ENCODE measurements around the gene AKNA. TPM values are rescaled to one million over a fixed set of nuclear protein-coding genes. Genes with fewer than 3 reads are reported as not detected.
A peak's percentile ranks its signal among the peaks of the same experiment; 100 is the strongest.

Gene AKNA
- total and polyA plus RNA-seq, 4 donors, result 29.5 to 79.5 (median 48.6) TPM

DNA sequence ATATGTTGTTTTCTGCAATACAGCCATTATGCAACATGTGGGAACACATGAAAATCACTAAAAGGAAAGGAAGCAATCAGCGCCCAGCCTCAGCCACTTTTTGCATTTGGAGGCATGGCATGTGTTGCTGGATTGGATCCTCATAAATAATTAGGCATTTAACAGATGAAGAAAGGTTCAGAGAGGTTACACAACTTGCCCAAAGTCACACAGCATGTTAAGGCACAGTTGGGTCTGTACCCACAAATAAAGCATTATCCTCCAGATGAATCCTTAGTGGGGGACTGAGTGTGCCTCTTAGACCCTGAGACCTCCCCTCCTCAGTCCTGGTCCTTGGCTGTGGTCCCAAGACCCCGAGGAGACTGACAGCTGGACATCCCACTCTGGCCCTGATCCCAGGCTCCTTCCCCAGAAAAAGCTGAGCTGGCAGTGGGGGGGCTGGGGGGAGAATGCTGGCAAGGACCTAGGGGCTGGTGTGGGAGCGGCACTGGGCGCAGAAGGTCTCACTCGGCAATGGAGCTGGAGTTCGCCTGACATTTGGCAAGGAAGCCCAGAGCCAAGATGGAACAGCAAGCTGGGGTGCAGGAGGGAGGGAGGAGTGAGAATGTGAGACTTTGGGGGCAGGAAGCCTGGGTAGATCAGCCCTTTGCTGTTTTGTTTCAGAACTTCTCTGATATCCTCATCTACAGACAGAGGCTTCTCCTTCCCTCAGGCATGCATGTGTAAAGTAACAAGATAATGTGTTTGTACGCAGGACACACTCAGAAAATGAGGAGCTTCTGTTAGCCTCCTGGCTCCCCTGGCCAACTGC lies 6.9 kb upstream of the AKNA start:
- Histone ChIP-seq H3K36me3 (ENCODE audit: control insufficient read depth in 4 of 4, insufficient read depth in 4 of 4, low read length in 4 of 4) (peaks cover 0 to 3% (median 0%) of the 10 kb centered on the region in 4 donors), H3K9me3 (ENCODE audit: control insufficient read depth in 4 of 4, insufficient read depth in 3 of 4, low read length in 3 of 4) (no peaks in the 10 kb centered on the region), H3K27ac (ENCODE audit: low read depth in 1 of 2, low read length in 1 of 2) (peak overlapping the region in 1 of 2 donors; percentile 82), H3K4me3 (no peak overlapping the region), H3K9ac (ENCODE audit: insufficient read depth in 1 of 2, low read length in 2 of 2) (peak overlapping the region in 1 of 2 donors; percentile 24), H3K27me3 (ENCODE audit: control insufficient read depth in 3 of 3, insufficient read depth in 3 of 3, low read length in 2 of 3) (no peaks in the 10 kb centered on the region), H3K4me1 (ENCODE audit: control insufficient read depth in 5 of 5, insufficient read depth in 5 of 5, low read length in 5 of 5) (peaks cover 0 to 63% (median 14%) of the 10 kb centered on the region in 5 donors)
- WGBS, 2 donors, result 48 to 56% methylated on average over 7 of the region's 7 CpGs
- peak; percentile 93 to 96 (median 95) for DNase-seq
- TF ChIP-seq CTCF (IDR thresholded peaks at IDR 0.05; ENCODE audit: control extremely low read depth, extremely low read depth), result no peak
- no peak for ATAC-seq (ENCODE audit: insufficient read depth, low FRiP score)

- Histone ChIP-seq H3K4me3 (no peak overlapping the region), H3K27me3 (ENCODE audit: control insufficient read depth in 3 of 3, insufficient read depth in 3 of 3, low read length in 2 of 3) (no peaks in the 10 kb centered on the region), H3K36me3 (ENCODE audit: control insufficient read depth in 4 of 4, insufficient read depth in 4 of 4, low read length in 4 of 4) (peaks cover 0 to 3% (median 0%) of the 10 kb centered on the region in 4 donors), H3K9me3 (ENCODE audit: control insufficient read depth in 4 of 4, insufficient read depth in 3 of 4, low read length in 3 of 4) (no peaks in the 10 kb centered on the region), H3K4me1 (ENCODE audit: control insufficient read depth in 5 of 5, insufficient read depth in 5 of 5, low read length in 5 of 5) (peaks cover 0 to 81% (median 21%) of the 10 kb centered on the region in 5 donors), H3K9ac (ENCODE audit: insufficient read depth in 1 of 2, low read length in 2 of 2) (peak overlapping the region in 1 of 2 donors; percentile 64), H3K27ac (ENCODE audit: low read depth in 1 of 2, low read length in 1 of 2) (peak overlapping the region in 1 of 2 donors; percentile 75)
- no peak for TF ChIP-seq CTCF (IDR thresholded peaks at IDR 0.05; ENCODE audit: control extremely low read depth, extremely low read depth)
- ATAC-seq (ENCODE audit: insufficient read depth, low FRiP score) (no peak), DNase-seq (peak in 2 of 3 donors; percentile 67 to 80)
- 24 to 57% methylated on average over 3 of the region's 3 CpGs for WGBS, 2 donors
Measured at GRCh38 chr9:114392749-114393112, 4.9 kb upstream of the AKNA start.

DNA sequence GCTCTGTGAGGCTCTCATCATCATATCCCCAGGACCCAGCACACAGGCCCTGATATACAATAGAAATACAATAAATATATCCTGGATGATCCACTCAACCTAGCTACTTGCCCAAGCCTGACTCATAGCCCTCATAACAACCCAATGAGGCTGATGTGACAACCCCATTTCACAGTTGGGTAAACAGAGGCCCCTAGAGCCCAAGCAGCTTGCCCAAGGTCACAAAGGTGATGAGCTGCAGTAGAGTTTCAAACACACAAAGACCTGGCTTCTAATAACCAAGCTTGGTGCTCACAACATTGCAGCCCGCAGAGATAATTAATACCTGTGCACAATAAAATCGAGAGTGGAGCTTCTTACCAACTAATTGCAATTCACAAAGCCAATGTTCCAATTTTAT lies 3.2 kb upstream of the AKNA start:
- Histone ChIP-seq H3K27me3 (ENCODE audit: control insufficient read depth in 3 of 3, insufficient read depth in 3 of 3, low read length in 2 of 3) (no peaks in the 10 kb centered on the region), H3K4me3 (no peak overlapping the region), H3K36me3 (ENCODE audit: control insufficient read depth in 4 of 4, insufficient read depth in 4 of 4, low read length in 4 of 4) (peaks cover 0 to under 1% (median 0%) of the 10 kb centered on the region in 4 donors), H3K9me3 (ENCODE audit: control insufficient read depth in 4 of 4, insufficient read depth in 3 of 4, low read length in 3 of 4) (no peaks in the 10 kb centered on the region), H3K27ac (ENCODE audit: low read depth in 1 of 2, low read length in 1 of 2) (no peak overlapping the region), H3K4me1 (ENCODE audit: control insufficient read depth in 5 of 5, insufficient read depth in 5 of 5, low read length in 5 of 5) (peaks cover 0 to 78% (median 26%) of the 10 kb centered on the region in 5 donors), H3K9ac (ENCODE audit: insufficient read depth in 1 of 2, low read length in 2 of 2) (no peak overlapping the region)
- DNase-seq (no peak), ATAC-seq (ENCODE audit: insufficient read depth, low FRiP score) (no peak)
- TF ChIP-seq CTCF (IDR thresholded peaks at IDR 0.05; ENCODE audit: control extremely low read depth, extremely low read depth), result no peak
- 83 to 94% methylated on average over 2 of the region's 2 CpGs for WGBS, 2 donors

Measured in lung (tissue), 12 donors.